ENCODE results near the gene COL16A1. TPM values are rescaled to one million over a fixed set of nuclear protein-coding genes. Genes with fewer than 3 reads are reported as not detected.
"Not testable (repeated sequence)": the region's sequence is repeated elsewhere in the genome, so short reads cannot be mapped to it uniquely, and the experiment has no call there.

COL16A1 gene
- total RNA-seq, 2 experiments from 2014 or later, result 0.09 TPM; not detected in 1

DNA sequence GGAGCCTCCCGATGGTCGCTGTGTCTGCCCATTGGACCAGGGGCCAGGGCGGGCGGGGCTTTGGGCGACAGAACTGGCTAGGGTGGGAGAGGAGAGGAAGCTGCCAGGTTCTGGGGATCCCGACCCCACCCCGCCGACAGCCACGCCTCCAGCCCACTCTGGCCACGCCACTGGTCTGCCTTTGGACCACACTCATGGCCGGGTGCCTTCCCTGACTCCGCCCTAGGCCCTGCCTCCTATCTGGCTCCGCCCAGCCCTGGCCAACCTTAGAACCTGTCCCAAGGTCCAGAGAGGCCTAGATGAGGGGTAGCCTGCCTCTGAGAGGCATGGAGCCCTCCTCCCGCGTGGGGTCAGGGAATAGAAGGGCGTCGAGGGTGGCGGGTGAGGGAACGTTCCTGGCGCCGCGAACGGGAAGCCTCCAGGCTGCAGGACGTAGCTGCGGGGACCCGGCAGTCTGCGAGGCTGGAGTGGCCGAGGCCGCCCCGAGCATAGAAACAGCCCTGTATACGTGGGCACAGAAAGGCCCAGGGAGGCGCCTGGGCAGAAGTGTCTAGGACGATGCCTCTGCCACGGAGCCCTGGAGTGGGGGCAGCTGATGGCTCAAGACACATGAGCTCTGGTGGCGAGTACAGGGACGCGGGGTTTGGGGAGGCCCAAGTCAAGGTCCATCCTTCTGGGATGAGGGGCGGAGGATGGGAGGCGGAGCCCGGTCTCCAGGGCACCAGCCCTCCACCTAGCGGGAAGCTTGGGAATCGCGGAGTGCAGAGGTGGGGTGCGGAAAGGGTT, 11.5 kb upstream of the COL16A1 start:
- H3K27me3 Mint-ChIP-seq, result peaks cover 41% of the 10 kb centered on the region

DNA sequence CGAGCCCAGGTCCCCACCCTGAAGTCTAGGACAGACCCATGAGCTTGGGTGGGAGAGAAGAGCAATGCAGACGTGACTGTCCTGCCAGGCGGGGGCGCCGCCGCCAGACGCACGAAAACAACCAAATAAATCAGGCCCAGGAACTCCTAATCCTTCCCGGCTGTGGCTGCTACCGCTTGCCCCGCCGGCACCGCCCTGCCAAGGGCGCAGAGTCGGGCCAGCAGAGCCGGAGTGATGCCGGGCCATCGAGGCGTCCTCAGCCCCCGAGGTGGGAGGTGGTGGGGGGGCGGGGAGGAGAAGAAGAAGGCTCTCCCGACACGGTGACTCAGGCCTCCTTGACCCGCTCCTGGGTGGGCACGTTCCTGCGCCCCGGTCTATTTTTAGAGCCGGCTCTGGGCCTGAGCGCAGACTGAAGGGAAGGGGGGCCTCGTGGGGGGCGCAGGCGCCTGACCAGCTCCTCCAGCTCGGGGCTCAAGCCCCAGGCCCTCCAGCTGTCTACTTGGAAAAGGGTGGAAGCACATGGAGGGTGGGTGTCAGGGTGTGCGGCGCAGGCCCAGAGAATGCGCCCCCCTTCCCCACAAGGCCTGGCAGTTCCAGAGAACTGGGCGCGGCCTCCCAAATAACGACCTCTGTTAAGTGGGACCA, 10.7 kb upstream of the COL16A1 start:
- Mint-ChIP-seq H3K27me3 (peaks cover 41% of the 10 kb centered on the region), H3K4me3 (no peak overlapping the region), H3K4me1 (peaks cover 12% of the 10 kb centered on the region), H3K27ac (no peak overlapping the region), H3K9me3 (ENCODE audit: low read depth) (no peaks in the 10 kb centered on the region), H3K36me3 (ENCODE audit: low read depth) (no peaks in the 10 kb centered on the region)
- CTCF ChIA-PET, result interaction anchor here (0.7 to 1.3 kb wide), 4 partner anchors 46 to 1071 kb away, joined by 3 to 5 read pairs (median 4); no protein-coding TSS in a partner anchor
- intact Hi-C loops (cut with DNase I, micrococcal nuclease), result loop anchor here (1.0 to 2.0 kb wide), 2 partner anchors 74 to 75 kb away; no protein-coding TSS in a partner anchor
- ATAC-seq (peak; percentile 45), DNase-seq (peak; percentile 57)
- POLR2A ChIA-PET, result no interaction called here

More for the DNA sequence above, 11.5 kb upstream of the COL16A1 start:
- peak; percentile 68 for DNase-seq
- no peaks in the 10 kb centered on the region for H3K36me3 Mint-ChIP-seq (ENCODE audit: low read depth)
- peak overlapping the region; percentile 44 for H3K4me3 Mint-ChIP-seq
- H3K27ac Mint-ChIP-seq, result no peak overlapping the region
- ChIA-PET CTCF (interaction anchor here (0.6 to 1.6 kb wide), 9 partner anchors 11 to 1071 kb away, joined by 3 to 6 read pairs (median 4); partner anchors contain the start of gene COL16A1), POLR2A (no interaction called here)
- intact Hi-C loops (cut with DNase I, micrococcal nuclease), result loop anchor here in 1 of 2 experiments (2.0 kb wide), 1 partner anchor 74 kb away; no protein-coding TSS in a partner anchor
- peaks cover 12% of the 10 kb centered on the region for H3K4me1 Mint-ChIP-seq
- peak; percentile 69 for ATAC-seq
- H3K9me3 Mint-ChIP-seq (ENCODE audit: low read depth), result no peaks in the 10 kb centered on the region

DNA sequence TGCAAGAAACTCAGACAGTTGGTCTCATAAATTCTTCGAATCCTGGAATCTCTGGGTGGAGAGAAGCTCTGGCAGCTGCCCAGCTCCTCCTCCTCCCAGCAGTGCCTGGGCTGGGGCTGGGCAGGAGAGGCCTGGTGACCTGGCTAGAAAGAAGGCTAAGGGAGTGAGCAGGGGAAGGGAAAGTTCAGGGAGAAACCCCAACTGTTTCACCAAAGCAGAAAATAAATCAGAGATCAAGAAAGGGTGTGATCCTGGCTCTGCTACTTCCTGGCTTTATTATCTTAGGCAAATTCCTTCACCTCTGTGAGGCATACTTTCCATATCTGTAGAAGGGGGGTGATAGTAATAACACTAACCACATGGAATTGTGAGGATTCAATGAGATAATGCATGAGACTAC, 8.8 kb upstream of the COL16A1 start:
- intact Hi-C loops (cut with DNase I, micrococcal nuclease), result no loop called here
- Mint-ChIP-seq H3K4me1 (peaks cover 19% of the 10 kb centered on the region), H3K27ac (no peak overlapping the region), H3K27me3 (peaks cover 45% of the 10 kb centered on the region), H3K36me3 (ENCODE audit: low read depth) (no peaks in the 10 kb centered on the region), H3K4me3 (no peak overlapping the region), H3K9me3 (ENCODE audit: low read depth) (no peaks in the 10 kb centered on the region)
- DNase-seq (no peak), ATAC-seq (no peak)
- ChIA-PET POLR2A (no interaction called here), CTCF (interaction anchor here (0.6 to 1.5 kb wide), 5 partner anchors 8 to 338 kb away, joined by 3 to 4 read pairs (median 4); no protein-coding TSS in a partner anchor)

DNA sequence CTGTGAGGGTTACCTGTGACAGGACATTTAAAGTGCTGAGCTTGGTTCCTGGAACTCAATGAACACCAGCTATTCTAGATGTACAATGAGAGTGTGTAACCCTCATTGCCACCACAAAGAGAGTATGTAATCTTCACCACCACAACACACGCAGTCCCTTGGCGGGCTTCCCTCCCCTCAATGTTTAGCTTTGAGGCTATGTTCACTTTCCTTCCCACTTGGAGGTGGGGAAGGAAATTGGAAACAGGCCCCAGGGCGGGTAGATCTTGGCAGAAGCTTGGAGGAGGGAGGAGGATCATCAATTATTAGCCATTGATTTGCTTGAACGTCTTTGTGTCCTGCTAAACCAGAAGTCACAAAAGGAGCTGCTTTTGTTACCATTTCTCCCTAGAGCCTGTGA, 8.3 kb upstream of the COL16A1 start:
- ATAC-seq (no peak), DNase-seq (no peak)
- intact Hi-C loops (cut with DNase I, micrococcal nuclease), result no loop called here
- ChIA-PET POLR2A (no interaction called here), CTCF (interaction anchor here (0.6 to 1.7 kb wide), 7 partner anchors 13 to 338 kb away, joined by 3 to 6 read pairs (median 3); no protein-coding TSS in a partner anchor)
- Mint-ChIP-seq H3K4me1 (peaks cover 22% of the 10 kb centered on the region), H3K4me3 (no peak overlapping the region), H3K27me3 (peaks cover 41% of the 10 kb centered on the region), H3K9me3 (ENCODE audit: low read depth) (no peaks in the 10 kb centered on the region), H3K27ac (no peak overlapping the region), H3K36me3 (ENCODE audit: low read depth) (no peaks in the 10 kb centered on the region)

DNA sequence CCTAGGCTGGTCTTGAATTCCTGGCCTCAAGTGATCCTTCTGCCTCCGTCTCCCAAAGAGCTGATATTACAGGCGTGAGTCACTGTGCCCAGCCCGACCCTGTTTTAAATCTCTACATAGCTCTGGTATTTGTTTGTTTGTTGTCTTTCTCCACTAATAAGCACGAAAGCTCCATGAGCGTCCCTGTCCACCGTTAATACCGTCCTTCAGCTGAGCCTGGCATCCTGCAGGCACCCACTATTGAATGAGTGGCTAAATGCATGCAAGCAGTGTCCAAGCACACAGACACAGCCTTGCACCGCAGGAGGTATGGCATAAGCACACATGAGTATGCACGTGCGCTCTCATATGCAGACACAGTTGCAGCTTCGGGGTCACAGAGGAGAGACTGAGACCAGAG, 4.5 kb upstream of the COL16A1 start:
- Mint-ChIP-seq H3K36me3 (ENCODE audit: low read depth) (no peaks in the 10 kb centered on the region), H3K27me3 (peaks cover 43% of the 10 kb centered on the region), H3K27ac (no peak overlapping the region), H3K4me3 (no peak overlapping the region), H3K9me3 (ENCODE audit: low read depth) (no peaks in the 10 kb centered on the region), H3K4me1 (peaks cover 29% of the 10 kb centered on the region)
- DNase-seq, result no peak
- CTCF ChIA-PET, result interaction anchor here (1.4 kb wide), 1 partner anchor 37 kb away, joined by 3 read pairs; no protein-coding TSS in a partner anchor
- POLR2A ChIA-PET, result no interaction called here
- no peak for ATAC-seq
- intact Hi-C loops (cut with DNase I, micrococcal nuclease), result loop anchor here in 1 of 2 experiments (5.0 kb wide), 1 partner anchor 46 kb away; no protein-coding TSS in a partner anchor

DNA sequence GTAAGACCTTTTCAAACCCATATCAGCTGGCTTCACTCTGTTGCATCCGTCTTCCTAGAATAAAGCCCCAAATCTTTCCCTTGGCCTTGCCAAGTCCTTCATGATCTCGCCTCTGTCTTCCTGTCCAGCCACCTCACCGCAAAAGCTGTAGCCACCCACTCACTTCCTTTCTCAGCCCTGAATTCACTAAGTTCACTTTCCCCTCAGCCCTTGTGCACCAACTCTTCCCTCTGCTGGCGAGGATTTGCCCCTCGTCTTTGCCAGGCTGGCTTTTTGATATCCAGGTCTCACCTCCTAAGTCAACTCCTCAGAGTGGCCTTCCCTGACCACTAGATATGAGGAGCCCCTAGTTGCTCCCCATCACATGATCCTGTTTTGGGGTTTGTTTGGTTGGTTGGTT, 3.9 kb upstream of the COL16A1 start:
- POLR2A ChIA-PET, result interaction anchor here (0.6 kb wide), 1 partner anchor 338 kb away, joined by 3 read pairs; no protein-coding TSS in a partner anchor
- Mint-ChIP-seq H3K27ac (no peak overlapping the region), H3K4me3 (no peak overlapping the region), H3K4me1 (peaks cover 29% of the 10 kb centered on the region), H3K36me3 (ENCODE audit: low read depth) (no peaks in the 10 kb centered on the region), H3K9me3 (ENCODE audit: low read depth) (no peaks in the 10 kb centered on the region), H3K27me3 (peaks cover 40% of the 10 kb centered on the region)
- CTCF ChIA-PET, result interaction anchor here (0.7 to 1.4 kb wide), 2 partner anchors 38 to 41 kb away, joined by 3 read pairs; no protein-coding TSS in a partner anchor
- no peak for ATAC-seq
- peak; percentile 40 for DNase-seq
- intact Hi-C loops (cut with DNase I, micrococcal nuclease), result loop anchor here in 1 of 2 experiments (5.0 kb wide), 1 partner anchor 45 kb away; no protein-coding TSS in a partner anchor

DNA sequence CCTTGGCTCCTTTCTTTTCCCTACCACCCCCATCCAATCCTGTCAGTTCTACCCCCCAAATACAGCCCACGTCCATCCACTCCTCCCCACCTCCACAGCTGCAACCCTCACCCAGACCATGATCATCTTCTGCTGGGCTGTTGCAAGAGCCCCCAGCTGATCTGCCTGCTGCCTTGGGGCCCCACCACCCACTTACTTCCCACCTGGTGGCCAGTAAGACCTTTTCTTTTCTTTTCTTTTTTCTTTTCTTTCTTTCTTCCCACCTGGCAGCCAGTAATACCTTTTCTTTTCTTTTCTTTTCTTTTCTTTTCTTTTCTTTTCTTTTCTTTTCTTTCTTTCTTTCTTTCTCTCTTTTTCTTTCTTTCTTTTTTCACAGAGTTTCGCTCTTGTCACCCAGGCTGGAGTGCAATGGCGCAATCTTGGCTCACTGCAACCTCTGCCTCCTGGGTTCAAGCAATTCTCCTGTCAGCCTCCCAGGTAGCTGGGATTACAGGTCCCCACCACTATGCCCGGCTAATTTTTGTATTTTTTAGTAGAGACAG, 3.3 kb upstream of the COL16A1 start:
- Mint-ChIP-seq H3K27me3 (peaks cover 36% of the 10 kb centered on the region), H3K4me1 (peaks cover 29% of the 10 kb centered on the region)
- not testable (repeated sequence) for H3K9me3 Mint-ChIP-seq (ENCODE audit: low read depth); H3K27ac Mint-ChIP-seq; ATAC-seq; DNase-seq; H3K4me3 Mint-ChIP-seq; H3K36me3 Mint-ChIP-seq (ENCODE audit: low read depth)
- ChIA-PET CTCF (interaction anchor here (0.7 kb wide), 1 partner anchor 40 kb away, joined by 3 read pairs; no protein-coding TSS in a partner anchor), POLR2A (interaction anchor here (0.6 kb wide), 1 partner anchor 339 kb away, joined by 3 read pairs; no protein-coding TSS in a partner anchor)
- intact Hi-C loops (cut with DNase I, micrococcal nuclease), result loop anchor here in 1 of 2 experiments (5.0 kb wide), 1 partner anchor 45 kb away; no protein-coding TSS in a partner anchor

DNA sequence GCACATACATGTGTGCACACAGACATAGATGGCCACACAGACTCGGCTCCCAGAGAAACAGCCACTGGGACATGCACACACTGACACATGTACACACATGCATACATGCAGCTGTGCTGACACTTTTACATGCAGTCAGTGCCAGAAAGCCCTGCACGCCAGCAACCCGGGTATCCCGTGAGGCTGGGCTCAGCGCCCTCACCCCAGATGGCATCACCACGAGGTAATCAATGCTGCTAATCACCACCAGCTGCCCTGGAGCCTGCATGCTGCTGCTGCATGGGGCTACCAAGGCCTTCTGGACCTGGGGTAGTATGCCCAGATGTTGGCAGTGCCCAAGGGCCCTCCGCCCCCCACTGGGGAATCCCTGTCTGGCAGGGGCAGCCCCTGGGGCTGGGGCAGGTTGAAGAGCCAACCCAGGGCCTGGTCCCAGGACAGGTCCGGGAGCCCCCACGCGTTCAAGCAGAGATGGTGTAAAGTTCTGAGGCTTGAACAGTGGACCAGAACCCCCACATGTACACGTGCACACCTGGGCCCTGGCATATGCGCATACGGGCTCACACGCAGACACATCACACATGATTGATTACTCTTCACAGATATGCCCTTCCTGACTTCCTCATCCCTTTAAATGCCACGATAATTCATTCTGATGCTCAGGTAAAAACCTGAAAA, 2.7 kb upstream of the COL16A1 start:
- Mint-ChIP-seq H3K27me3 (peaks cover 37% of the 10 kb centered on the region), H3K36me3 (ENCODE audit: low read depth) (no peaks in the 10 kb centered on the region), H3K9me3 (ENCODE audit: low read depth) (no peaks in the 10 kb centered on the region), H3K4me1 (peaks cover 29% of the 10 kb centered on the region), H3K27ac (no peak overlapping the region), H3K4me3 (no peak overlapping the region)
- DNase-seq, result no peak
- POLR2A ChIA-PET, result no interaction called here
- ATAC-seq, result no peak
- intact Hi-C loops (cut with DNase I, micrococcal nuclease), result loop anchor here in 1 of 2 experiments (5.0 kb wide), 1 partner anchor 44 kb away; no protein-coding TSS in a partner anchor
- CTCF ChIA-PET, result no interaction called here

DNA sequence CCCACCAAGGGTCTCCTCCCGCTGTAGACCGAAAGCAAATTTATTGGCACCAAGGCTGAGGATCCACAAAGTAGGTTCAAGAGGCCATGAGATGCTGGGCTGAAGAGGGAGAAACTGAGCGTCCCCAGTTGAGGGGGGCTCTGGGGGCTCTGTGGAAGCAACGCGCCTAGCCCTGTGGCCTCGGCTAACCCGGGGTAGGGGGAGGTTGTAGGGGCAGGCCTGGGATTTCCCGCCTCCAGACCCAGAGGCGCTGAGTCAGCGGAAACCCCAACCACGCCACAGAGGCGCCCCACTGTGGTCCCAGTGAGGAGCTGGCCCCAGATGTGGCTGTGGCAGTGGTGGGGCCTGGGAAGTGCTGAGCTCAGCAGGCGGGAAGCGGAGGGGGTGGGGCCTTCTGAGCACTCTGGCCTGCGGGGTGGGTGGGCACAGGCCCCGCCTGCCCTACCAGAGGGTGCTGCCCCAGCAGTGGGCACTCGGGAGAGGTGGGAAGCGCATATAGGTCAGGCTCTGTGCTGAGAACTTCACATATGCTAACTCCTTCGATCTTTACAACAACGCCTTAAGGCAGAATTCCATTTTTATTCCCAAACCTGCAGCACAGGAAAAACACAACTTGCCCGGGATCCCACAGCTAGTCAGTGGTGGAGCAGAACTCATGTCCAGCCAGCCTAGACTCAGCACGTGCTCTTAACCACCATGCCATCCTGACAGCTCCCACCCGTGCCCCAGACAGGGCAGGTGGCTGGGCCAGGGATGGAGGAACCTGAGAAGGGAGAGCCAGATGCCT, 1.5 kb upstream of the COL16A1 start:
- DNase-seq, result peak; percentile 88
- Mint-ChIP-seq H3K4me1 (peaks cover 34% of the 10 kb centered on the region), H3K9me3 (ENCODE audit: low read depth) (no peaks in the 10 kb centered on the region), H3K27ac (peak overlapping the region; percentile 38), H3K36me3 (ENCODE audit: low read depth) (no peaks in the 10 kb centered on the region), H3K27me3 (peaks cover 37% of the 10 kb centered on the region), H3K4me3 (no peak overlapping the region)
- intact Hi-C loops (cut with DNase I, micrococcal nuclease), result loop anchor here (1.0 to 5.0 kb wide), 4 partner anchors 41 to 140 kb away; no protein-coding TSS in a partner anchor
- peak; percentile 88 for ATAC-seq
- ChIA-PET POLR2A (no interaction called here), CTCF (interaction anchor here (0.5 to 1.6 kb wide), 10 partner anchors 8 to 84 kb away, joined by 3 to 4 read pairs (median 3); no protein-coding TSS in a partner anchor)

Data from activated CD4-positive, alpha-beta T cell treated with anti-CD3 and anti-CD28 coated beads for 36 hours (primary cell).